ENCODE results near the gene ROBO2.

DNA sequence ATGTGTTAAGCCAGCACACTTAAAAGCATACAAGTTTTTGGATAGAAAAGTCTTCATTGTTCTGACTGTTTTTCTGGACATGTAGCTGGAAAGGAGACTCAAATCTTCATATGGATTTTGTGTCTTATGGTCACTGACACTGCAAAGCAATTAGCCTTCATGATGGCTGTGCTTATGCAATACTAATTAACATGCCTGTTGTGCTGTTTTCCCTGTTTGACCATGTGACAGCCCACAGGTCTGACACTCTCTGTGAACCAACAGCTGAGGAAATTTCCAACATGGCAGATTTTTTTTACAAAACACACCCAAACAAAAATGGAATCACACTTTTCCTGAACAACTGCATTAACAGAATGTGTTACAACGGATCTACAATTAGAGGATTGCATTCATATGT, 248.4 kb downstream of the ROBO2 start:
- TF ChIP-seq, protein P1, sequence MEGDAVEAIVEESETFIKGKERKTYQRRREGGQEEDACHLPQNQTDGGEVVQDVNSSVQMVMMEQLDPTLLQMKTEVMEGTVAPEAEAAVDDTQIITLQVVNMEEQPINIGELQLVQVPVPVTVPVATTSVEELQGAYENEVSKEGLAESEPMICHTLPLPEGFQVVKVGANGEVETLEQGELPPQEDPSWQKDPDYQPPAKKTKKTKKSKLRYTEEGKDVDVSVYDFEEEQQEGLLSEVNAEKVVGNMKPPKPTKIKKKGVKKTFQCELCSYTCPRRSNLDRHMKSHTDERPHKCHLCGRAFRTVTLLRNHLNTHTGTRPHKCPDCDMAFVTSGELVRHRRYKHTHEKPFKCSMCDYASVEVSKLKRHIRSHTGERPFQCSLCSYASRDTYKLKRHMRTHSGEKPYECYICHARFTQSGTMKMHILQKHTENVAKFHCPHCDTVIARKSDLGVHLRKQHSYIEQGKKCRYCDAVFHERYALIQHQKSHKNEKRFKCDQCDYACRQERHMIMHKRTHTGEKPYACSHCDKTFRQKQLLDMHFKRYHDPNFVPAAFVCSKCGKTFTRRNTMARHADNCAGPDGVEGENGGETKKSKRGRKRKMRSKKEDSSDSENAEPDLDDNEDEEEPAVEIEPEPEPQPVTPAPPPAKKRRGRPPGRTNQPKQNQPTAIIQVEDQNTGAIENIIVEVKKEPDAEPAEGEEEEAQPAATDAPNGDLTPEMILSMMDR (IDR thresholded peaks at IDR 0.05), result no peak
- TF ChIP-seq, protein P2, sequence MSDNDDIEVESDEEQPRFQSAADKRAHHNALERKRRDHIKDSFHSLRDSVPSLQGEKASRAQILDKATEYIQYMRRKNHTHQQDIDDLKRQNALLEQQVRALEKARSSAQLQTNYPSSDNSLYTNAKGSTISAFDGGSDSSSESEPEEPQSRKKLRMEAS (IDR thresholded peaks at IDR 0.05; ENCODE audit: low read depth), result no peak
- TF ChIP-seq SIN3A (IDR thresholded peaks at IDR 0.05; ENCODE audit: borderline replicate concordance, low read depth, low read length) (no peak), TCF12 (IDR thresholded peaks at IDR 0.05) (no peak), EZH2phosphoT487 (IDR thresholded peaks at IDR 0.05; ENCODE audit: borderline replicate concordance, low read depth) (no peak)

All from SK-N-SH (cell line).